ENCODE results near the gene CACNB3.
A peak's percentile ranks its signal among the peaks of the same experiment; 100 is the strongest.

Gene CACNB3

DNA sequence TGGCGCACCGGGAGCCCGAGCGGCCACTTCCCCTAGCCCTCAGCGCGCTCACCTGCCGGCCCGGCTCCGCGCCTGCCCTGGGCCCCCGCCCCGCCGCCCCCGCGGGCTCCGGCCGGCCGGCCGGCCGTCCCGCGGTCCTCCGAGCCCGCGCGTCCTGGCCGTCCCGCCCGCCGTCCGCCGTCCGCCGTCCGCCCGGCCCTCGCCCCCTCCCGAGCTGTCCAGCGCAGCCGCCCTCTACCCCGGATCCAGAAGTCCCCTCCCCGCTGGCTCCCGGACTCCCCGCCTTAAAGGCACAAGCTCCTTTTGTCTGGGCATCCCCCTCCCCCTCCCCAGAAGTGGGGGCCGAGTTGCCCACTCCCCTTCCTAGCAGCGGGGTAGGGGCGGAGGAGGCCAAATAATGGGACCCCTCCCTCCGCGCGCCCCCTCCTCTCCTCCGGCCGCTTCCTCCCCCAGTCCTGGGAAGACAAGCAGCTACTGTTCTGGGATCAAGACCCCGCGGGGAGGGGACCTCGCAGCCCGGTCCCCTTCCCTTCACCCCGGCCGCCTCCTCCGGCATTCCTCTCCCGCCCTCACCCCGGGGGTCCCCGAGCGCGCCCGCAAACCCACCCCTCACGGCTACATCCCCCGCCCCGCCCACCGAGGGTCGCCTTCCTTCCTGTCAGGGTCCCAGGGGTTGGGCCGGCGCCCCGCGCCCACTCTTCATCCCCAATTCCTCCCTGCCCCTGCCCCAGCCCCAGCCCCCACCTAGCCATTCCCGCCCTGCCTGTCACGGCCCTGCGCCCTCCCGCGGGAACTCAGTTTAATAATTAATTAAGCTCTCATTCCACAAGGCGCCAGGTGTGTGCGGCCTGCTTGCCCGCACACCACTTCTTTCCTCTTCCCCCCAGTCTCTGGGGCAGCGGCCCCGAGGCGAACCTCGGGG lies 29.2 kb upstream of the CACNB3 start, which contains the start of gene ADCY6:
TSS of gene ADCY6 (minus strand) at position 236 of the 922 bp plus-strand sequence. CDS start 5,655 bp downstream, outside the sequence.
- DNase-seq (ENCODE audit: low spot score): no peak

DNA sequence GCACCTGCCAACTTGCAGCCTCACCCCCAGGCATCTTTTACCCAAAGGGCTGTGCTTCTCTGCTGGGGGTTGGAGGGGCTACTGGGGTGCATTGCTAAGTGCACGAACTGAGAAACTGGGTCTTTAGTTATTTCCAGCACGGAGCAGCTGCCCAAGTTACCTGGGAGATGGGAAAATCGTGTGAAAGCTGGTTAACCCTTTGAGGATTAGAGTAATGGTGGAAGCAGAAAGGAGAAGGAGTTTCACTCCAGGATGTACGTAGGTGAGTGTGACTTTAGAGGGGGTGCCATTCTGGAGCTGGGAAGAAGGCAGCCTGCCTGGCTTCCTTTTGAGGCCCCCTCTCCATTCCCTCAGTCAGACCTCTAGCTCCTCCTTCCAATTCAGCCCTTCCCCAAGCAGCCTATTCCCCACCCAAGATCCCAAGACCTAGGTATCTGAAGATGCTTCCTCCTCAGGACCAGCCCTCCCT lies 28.4 kb upstream of the CACNB3 start:
- no peak for DNase-seq (ENCODE audit: low spot score)

GRCh38 chr12:48793696-48794095 lies 24.6 kb upstream of the CACNB3 start:
- DNase-seq (ENCODE audit: low spot score): no peak

DNA sequence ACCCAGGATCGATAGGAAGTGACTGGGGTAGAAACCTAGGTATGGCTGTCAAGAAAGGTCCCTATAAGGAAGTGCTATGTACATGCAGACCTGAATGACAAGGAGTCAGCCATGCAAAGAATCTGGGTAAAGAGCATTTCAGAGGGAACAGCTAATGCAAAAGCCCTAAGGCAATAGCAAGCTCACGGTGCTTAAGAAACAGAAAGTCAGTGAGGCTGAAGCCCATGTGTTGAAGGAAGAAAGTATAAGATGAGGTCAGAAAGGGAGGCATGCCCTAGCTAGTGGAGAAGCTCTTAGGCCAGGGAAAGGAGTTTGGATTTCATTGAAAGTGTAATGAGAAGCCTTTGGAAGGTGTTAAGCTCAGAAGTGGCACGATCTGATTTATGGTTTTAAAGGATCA lies 23.4 kb upstream of the CACNB3 start:
- DNase-seq (ENCODE audit: low spot score): peak; percentile 29

DNA sequence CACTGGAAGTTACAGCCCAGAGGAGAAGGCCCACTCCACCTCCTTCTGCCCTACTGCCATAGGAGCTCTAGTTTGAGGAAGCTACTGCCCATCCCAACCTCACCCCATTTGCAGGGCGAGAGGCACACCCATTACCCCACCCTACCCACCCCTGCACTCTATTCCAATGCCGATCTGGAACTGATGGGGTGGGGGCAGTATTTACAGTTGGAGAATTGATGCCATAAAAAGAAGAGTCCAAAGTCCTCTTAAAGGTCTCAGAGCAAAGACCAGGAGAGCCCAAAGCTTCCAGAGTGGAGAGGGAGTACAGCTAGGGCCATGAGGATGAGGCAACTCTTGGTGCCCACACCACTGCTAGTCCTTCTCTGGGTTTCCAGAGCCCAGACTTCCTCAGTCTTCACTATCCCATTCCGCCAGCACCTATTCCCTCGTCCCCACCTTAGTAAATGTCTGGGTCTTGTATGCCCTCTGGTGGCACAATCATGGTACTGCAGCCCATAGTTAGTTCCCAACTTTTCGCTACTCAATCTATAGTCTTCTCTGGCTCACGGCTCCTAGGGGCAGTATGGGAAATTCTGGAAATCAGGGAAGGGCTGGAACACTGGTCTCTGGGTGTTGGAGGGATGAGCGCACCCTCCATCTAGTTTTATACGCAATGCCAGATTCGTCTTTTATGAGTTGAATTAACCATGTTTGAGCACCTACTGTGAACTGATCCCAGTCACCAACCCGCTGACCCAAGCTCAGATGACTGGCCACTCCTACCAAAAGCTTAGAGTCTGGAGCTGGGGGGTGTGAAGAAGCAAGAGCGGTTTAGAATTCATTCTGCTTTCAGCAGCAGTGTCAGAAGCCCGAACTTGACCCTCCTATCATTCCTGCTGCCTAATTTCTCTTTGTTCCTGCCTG lies 22.5 kb upstream of the CACNB3 start:
- peak; percentile 74 for DNase-seq (ENCODE audit: low spot score)

DNA sequence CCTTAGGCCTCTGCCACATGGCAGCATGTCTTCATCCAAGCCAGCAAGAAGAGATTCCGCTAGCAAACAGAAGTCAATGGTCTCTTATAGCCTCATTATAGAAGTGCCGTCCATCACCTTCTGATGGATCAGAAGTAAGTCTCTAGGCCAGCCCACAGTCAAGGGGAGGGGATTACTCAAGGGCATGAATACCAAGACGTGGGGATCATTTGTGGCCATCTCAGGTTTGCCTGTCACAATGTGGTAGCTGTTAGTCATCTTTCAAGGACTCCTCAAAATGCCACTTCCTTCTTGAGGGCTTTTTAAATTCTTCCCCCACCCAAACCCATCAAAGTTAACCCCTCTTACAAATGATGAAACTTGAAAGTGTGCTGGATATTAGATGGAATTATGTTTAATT lies 21.3 kb upstream of the CACNB3 start:
- DNase-seq (ENCODE audit: low spot score): no peak

DNA sequence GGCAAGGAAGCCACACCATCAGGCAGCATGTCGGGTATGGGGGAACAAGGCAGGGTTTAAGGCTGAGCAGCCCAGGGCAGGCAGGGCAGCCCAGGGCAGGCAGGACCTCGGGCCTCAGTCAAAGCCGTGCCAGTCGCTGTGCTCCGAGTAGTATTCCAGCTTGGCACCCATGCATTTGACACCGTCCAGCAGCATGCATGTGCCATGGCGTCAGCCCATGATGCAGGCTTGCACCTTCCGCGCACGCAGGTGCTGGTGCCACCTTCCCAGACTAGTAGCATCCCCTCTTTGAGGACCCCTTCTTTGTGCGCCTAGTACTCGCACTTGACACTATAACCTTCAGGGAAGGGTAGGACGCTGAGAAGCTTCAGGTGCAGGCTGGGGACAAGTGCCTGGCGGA lies 17.8 kb upstream of the CACNB3 start:
- DNase-seq (ENCODE audit: low spot score): no peak

- no peak for DNase-seq (ENCODE audit: low spot score)
Observed at GRCh38 chr12:48800971-48801370, 17.3 kb upstream of the CACNB3 start.

DNA sequence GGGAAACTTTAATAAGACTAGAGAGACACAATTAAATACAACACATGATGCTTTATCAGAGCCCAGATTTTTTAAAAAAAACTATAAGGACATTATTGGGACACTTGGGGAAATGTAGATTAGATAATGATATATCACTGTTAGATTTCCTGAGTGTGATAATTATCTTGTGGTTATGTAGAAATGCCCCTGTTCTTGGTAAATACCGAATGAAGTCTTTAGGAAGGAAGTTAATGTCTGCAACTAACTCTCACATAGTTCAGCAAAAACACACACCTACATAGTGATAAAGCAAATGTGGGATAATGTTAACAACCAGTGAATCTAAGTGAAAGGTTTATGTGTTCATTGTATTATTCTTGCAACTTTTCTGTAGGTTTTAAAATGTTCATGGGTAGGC lies 14.6 kb upstream of the CACNB3 start:
- DNase-seq (ENCODE audit: low spot score): no peak

- no peak for DNase-seq (ENCODE audit: low spot score)
Observed at GRCh38 chr12:48807981-48808380, 10.3 kb upstream of the CACNB3 start.

- no peak for DNase-seq (ENCODE audit: low spot score)
Observed at GRCh38 chr12:48810903-48811431, 7.3 kb upstream of the CACNB3 start.

GRCh38 chr12:48811437-48812090 lies 6.7 kb upstream of the CACNB3 start:
- no peak for DNase-seq (ENCODE audit: low spot score)

- DNase-seq (ENCODE audit: low spot score): no peak
Observed at GRCh38 chr12:48812389-48812788, 5.9 kb upstream of the CACNB3 start.

DNA sequence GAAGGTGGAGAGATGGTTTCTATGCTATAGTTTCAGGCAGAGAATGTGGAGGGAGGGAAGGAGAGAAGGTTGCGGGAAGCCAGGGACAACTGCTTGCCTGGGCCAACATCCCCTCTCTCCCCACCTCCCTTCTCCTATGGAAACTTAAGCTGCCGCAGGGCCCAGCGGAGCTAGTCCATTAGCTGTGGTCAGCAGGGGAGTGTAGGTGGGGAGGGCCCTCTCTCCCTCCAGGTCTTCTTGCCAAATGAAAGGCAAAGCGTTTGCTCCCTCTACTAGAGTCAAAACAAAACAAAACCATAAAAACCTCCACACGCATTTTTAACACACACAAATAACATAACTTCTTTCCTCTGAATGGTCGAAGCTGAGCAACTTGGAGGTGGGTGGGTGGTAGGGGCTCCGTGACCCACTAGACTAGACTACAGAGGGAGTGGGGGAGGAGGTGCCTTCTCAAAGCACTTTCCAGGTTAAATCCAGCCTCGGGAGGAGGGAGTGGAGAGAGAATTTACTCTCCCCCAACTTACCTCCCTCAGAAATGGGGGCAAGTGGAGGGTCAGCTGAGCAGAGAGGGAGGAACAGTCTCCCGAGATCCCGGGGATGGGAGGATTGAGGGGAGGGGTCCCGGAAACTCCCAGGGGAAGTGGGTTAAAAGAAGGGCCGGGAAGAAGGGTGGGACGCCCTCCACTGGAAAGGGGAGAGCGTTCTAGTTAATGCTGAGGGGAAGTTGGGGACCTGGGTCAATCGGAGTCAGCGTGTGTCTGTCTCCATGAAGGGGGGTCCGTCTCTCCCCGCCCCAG lies 4.6 kb upstream of the CACNB3 start:
- no peak for DNase-seq (ENCODE audit: low spot score)

DNA sequence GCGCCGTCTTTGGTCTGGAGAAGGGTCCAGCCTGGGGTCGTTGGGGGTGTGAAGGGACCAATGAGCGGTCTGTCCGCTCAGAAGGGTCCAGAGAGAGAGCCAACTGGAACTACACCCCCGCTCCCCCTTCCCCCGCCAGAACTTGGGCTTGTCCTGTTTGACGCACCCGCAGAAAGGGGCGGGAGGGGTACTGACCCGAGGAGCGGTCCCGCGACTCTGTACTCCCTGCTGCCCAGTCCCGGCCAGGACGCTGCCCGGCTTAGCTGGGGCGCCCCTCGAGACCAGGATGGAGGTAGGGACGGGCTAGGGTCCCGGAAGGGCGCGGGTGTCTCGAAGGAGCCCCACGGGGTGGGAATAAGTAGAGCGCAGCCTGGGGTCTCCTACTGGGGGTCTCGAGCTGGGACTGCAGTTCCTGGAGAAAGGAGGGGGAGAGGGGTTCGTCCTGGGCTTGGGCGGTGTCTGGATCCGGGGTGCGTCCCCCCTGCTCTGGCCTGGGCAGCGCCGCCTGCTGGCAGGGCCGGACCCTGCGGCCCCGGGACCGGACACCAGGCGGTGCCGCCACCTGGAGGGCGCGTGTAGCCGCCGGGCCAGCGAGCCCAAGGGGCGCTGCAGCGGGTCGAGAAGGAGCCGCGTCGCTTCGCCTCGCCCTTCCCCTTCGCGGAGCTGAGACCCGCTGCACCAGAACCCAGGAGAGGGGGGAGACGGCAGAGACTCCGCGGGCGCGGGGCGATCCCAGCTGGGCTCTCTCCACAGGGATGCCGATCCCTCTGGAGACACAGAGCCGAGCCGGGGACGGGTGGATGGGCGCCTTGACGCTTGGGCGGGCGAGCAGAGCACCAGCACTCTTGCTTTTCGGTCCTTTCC lies 3.8 kb upstream of the CACNB3 start:
- DNase-seq (ENCODE audit: low spot score): peak; percentile 87

GRCh38 chr12:48815126-48816110 lies 2.9 kb upstream of the CACNB3 start:
- peak; percentile 45 for DNase-seq (ENCODE audit: low spot score)

- no peak for DNase-seq (ENCODE audit: low spot score)
Observed at GRCh38 chr12:48816143-48816854, 2.0 kb upstream of the CACNB3 start.
